GM19043 (cell line): Measurements from ENCODE around the gene TMA16.
"Not testable (repeated sequence)": the region's sequence is repeated elsewhere in the genome, so short reads cannot be mapped to it uniquely, and the experiment has no call there.

Experiments
- ATAC-seq: cut with Tn5 transposase; IDR thresholded peaks from one replicate; pipeline ENCODE4 v1.9.1; 2021; ENCODE audit warnings: low read depth; ENCODE audit not compliant: unreplicated experiment

Gene TMA16

DNA sequence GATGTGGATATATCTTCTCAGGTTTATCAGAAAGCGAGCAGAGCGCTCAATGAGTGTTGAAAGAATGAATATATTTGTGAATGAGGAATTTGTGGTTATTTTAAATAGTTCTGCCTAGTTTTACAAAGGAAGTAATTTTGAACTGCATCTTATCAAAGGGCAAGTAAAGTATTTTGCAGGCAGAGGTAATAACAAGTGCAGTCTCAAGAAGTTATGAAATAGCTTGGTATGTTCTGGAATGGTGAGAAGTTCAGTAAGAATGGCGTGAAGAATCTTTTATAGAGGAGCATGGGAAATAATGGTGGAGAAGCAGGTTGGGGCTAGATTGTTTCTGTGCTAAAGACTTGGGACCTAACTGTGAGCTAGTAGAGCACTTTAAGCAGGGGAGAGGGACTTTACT is 10.9 kb downstream of the TMA16 start:
- ATAC-seq = no peak

DNA sequence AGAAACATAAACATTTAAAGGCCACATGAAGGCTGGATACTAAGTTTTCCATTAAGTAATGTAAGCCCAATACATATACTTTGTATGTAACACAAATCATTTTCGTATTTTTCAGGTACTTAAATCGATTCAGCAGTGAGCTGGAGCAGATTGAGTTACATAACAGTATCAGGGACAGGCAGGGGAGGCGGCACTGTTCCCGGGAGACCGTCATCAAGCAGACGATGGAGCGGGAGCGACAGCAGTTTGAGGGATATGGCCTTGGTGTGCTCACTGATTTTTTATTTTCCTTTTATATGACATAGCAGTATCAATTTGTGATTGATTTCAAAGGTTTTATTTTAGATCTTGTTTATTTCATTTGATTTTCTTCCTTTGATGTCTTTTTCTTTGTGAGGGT is 20.7 kb downstream of the TMA16 start:
- no peak for ATAC-seq

DNA sequence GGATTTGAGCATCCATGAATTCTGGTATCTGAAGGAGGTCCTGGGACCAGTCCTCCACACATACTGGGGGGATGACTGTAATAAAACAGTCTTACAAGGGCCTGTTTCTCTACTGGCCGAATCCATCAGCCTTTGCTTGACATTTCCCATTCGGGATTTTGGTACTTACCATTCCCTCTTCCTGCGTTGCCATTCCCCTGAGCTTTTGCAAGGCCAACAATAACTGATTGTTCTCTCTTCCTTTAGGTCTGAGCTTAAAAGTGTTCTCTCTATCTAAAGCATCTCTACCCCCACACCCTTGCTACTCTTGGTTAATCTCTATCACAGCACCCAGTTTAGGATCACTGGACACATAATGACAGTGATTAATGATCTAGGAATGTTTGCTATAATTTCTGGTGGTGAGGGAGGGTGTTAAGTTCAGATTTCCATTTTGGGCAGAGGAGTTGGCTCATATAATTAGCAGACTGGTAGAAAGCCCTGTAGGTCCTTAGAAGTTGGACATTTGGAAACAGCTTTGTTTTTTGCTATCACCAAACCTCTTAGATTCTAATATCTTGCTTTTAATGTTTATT is 29.4 kb downstream of the TMA16 start:
- no peak for ATAC-seq

DNA sequence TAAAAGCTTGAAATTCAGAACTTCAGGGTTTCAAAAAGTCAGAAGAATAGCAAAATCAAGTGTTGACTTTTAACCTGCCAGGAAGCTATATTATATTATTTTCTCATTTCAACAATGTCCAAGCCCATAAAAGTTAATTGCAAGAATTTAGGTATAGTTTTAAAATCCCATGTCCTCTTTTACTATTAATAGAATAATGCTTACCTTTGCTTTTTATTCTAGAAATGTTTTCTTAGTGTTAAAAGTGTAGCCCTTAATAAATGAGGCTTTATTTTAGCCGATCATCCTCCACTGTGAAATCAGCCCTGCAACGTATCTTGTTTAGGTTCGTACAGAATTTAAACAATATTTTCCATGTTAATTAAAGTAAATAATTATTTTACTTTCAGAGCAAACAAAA is 31.5 kb downstream of the TMA16 start:
- no peak for ATAC-seq

DNA sequence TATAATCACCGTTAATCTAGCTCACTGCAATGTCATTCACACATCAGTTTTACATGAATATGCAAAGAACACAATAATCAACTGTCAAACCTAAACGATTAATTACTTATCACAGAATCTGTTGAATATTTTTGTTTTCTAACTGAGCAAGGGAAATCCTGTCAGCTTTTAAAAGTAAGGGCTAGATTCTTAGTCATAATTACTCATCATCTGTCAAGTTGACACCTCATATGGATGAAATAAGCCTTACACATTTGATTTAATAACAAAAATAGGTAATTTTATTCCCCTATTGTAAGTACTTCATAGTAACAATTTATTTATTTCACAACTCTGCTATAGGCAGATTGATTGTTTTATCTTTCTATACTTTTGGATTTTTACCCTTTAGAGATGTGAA is 32.7 kb downstream of the TMA16 start:
- ATAC-seq = no peak

DNA sequence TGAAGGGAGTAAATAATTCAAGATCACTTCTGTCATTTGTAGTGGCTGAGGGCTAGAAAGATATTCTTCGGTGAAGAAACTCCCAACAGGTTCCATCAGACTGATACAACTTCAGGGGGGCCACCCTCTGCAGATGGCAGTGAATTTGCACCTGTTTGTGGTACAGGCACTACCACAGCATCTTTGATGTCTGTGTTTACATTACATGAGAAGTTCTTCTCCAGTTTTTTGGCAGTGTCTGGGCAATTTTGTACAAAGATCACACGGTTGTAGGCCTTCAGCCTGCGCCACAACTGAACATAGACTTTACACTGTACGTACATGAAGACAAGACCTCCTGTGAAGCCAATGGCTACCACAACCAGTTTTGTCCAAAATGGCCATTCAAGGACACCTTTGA is 34.2 kb downstream of the TMA16 start:
- no peak for ATAC-seq

DNA sequence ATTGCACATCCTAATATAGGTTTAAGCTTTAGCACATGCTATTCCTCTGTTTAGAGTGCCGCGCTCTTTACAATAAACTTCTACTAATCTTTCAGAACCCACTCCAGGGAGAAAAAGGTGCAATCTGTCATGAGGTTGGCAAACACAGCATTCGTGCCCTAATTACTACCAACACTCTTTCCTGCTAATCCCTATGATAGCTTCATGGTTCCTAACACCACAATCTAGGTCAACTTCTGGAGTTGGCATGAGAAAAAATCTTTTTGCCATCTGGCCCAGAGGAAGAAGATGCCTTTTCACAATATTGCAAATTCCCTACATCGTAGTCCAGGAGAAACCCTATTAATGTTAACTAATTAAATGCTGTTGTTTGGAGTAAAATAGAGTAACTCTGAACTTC is 39.6 kb downstream of the TMA16 start:
- ATAC-seq = no peak

DNA sequence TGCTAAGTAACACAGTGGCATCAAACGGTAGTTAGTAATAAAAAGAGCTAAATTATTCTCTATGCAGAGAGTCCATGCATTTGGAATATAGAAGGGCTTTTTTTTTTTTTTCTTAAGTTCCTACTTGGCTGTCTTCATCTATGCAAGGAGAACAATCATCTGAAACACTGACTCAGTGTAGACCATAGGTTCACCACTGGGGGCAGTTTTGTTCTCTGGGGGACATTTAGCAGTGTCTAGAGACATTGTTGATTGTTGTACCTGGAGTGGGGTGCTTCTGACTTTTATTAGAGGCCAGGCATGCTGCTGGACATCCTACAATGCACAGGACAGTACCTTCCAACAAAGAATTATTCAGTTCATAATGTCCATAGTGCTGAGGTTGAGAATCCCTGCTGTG is 41.2 kb downstream of the TMA16 start:
- no peak for ATAC-seq

DNA sequence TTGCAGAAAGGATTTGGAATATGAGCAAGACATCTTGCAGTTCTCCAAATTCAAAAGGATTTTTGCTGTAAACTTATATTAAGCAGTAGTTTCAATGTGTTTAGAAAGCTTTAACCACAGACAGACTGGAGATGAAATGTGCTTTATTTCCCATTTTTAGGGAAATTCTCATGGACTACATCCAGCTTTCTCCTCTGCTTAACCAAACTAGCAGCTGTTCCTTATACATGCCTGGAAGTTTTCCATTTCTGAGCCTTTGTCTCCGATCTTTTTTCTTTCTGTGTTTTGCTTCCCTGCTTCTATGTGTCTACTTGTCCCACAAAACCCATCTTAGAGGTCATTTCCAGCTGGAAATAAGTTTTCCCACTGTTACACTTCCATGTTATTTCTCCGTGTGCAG is 41.6 kb downstream of the TMA16 start:
- ATAC-seq = no peak

DNA sequence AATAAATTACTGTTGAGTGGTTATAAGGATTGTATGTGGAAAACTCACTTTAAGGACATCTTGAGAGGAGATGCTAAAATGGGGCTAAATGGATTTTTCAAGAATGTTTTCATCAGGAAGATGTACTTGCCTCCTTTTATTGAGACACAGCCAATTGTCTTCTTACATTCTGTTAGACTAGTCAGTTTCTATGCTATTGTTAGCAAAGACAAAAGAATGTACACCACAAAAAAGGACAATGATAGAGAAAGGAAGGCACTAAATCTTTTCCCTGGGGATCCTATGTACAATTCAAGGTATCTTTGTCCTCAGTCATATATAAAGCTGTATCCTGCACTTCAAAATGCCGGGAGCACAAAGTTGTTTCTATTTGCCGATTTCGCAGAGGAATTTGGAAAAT is 42.6 kb downstream of the TMA16 start:
- ATAC-seq = no peak

DNA sequence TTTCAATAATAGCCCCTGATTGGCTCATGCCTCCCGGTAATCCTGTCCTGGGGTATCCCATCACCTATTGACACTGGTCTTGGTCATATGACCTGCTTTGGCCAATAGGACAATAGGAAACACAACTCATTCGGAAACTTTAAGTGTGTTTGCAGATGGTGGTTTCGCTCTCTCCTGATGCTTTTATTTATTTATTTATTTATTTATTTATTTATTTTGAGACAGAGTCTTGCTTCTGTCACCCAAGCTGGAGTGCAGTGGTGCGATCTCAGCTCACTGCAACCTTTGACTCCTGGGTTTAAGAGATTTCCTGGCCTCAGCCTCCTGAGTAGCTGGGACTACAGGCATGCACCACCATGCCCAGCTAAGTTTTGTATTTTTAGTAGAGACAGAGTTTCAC is 44.3 kb downstream of the TMA16 start:
- not testable (repeated sequence) for ATAC-seq

DNA sequence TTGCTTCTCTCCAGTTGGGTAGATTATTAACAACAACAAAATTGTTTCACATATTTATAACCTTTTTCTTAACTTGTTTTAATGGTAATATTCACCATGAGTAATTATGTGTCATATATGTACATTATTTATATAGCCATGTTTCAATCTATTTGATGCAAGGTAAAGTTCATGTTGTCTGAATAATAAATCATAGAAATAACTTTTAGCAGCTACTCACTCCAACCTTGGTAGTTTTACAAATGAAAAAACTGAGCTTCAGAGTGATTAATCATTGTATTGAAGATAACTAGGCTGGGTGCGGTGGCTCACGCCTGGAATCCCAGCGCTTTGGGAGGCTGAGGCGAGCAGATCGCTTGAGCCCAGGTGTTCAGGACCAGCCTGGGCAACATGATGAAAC is 46.0 kb downstream of the TMA16 start:
- no peak for ATAC-seq

DNA sequence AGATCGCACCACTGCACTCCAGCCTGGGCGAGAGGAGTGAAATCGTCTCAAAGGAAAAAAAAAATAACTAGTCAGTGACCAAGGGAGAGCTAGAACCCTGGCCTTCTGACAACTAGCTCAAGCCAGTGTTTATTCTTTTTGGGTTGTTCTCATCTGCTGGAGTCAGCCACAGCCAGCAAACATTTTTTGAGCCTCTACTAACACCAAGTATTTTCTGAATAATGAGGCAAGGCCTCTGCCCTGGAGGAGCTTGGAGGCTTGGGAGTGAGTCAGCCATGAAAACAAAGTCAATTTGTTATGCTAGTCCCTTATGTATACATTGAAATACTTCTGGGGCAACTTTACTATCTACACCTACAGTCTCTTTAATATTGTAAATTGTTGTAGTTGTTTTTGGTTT is 46.5 kb downstream of the TMA16 start:
- ATAC-seq = no peak

DNA sequence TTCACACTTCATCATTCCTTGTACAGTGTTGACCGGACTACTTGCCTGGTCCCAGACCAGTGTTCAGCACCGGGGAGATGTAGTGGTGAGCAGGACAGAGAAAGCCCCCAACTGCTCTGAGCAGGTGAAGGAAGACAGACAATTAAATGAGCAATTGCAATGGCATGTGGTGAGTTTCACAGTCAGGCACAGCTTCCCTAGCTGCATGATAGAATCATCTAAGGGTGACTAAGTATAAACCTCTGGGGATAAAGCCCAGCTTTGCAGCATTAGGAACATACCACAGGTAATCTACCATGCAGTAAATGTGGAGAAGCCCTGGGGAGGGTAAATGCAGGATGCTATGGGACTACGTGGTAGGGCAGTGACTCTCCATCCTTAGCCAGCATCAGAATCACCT is 47.8 kb downstream of the TMA16 start:
- no peak for ATAC-seq

DNA sequence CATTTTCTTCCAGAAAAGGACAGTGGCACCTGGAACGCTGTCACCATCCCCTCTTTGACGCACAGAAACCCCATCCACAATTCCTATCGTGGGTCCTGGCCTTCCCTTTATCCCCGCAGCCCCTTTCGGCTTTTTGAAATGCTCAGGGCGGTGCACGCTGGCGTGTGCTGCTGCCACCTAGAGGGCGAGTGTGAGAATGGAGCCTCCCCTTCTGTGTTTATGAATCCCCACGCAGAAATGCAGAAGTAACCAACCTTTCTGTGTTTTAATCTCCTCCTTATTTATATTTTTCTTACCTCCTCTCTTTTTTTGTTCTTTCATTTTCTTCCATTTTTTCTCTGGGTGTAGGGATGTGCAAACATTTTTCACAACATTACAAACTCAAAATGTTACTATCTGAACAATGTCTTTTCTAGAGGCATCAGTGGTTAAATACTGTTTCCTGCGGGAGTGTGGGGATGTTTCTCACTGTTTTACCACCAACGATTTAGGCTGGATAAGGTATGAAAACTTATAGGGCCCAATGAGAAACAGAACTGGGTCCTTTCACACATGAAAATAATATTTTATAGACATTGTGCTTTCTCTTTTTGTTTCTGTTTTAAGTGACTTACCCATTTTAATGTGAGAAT is 50.0 kb downstream of the TMA16 start:
- peak; percentile 81 for ATAC-seq

DNA sequence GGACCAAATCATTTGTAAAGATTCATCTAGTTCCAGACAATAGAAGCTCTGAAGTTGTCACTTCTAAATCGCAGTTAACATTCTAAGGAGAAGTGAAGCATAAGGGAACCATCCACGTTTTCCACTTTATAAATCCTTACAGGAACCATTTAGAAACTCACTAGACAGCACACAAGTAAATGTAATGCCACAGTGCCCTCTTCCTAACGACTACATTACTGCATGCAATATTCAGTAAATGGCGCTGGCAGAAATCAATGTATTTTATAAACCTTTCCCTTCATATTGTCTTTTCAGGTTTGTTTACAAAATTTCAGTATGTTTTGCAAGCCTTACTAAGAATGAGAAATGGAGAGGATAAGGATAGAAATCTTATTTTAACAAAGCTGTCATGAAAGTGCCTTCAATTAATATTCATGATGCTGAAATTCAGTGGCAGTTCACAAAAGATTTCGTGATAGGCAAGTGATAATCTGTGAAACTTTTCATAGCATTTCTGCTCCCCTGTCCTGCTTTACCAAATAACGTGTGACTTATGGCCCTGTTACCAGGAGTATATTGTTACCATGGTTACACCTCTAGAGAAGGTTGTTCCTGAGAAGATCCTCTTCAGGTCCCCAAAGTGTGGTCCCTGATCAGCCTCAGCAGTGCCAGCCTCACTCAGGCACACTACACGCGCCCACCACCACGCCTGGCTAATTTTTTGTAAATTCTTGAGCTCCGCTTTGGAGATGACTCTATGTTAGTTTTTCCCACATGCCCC is 54.2 kb downstream of the TMA16 start:
- peak; percentile 40 for ATAC-seq

DNA sequence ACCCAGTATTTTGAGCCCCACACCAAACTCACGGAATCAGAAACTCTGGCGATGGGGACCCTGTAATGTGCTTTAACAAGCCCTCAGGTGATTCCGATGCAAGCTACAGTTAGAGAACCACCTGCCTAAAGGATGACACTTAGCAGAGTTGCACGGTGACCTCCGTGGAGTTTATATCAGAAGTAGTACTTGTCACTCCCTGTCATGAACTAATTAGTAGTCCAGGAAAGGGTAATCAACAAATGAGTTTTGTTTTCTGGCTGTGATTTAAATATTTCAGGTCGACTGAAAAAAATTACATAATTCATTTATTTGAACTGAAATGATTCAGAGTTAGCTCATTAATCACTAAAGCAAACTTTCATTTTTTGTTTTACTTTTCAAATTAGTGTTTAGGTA is 56.4 kb downstream of the TMA16 start:
- ATAC-seq = no peak

DNA sequence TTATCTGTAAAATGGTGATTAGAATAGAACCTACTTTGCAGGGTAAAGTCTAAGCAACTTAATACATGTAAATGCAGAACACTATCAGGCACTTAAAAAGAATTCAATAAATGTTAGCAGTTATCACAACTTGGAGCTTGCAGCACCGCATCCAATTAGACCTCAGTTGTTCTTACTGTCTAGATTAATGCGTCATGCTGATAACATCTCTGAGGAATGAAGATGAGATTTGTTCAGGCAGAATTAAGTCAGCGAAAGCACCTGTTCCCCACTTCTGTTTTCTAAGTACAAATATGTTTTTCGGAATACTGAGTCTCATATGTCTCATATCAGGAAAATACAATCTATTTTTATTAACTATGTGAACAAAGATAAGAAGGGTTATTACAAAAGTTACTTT is 58.7 kb downstream of the TMA16 start:
- ATAC-seq = no peak

DNA sequence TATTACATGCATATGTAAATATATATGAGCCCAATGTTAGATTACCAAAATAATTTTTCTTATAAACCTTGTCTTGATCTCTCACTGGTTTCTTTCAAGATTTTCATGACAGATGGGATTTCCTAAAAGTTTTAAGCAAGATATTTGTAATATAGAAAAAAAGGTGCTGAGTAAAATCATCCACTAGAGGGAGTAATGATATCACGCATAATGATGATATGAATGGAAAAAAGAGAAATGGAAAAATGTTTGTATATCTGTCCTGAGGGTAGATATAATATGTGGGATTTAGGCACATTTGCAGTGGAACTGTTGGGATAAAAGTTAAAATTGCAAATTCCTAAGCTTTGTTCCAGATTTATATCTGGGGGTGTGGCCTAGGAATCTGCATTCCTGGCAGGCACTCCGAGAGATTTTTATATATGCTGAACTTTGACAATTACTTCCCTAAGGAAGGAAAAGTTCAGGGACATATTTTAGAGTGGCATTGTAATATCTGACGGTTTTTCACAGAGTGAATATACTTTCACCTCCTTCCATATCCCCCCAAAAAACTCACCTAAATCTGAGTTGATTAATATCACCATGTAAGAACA is 60.5 kb downstream of the TMA16 start:
- ATAC-seq = no peak

DNA sequence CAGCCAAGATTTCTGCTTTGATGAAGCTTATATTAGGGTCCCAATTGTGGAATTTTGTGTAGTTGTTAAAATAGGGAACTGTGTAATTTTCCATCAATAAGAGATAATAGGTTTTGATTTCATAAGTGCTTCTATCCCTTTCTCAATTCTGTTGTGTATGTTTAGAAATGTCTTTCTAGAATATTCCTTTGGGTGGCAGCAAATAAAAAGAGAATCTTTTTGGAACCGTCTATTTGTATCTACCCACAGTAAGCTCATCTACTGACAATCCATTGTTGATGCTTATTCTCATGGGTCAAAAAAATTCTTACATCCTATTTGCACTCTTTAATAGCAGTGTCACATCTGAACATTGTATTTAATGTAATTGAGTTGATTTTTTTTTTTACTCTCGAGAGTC is 61.7 kb downstream of the TMA16 start:
- ATAC-seq = peak; percentile 43

DNA sequence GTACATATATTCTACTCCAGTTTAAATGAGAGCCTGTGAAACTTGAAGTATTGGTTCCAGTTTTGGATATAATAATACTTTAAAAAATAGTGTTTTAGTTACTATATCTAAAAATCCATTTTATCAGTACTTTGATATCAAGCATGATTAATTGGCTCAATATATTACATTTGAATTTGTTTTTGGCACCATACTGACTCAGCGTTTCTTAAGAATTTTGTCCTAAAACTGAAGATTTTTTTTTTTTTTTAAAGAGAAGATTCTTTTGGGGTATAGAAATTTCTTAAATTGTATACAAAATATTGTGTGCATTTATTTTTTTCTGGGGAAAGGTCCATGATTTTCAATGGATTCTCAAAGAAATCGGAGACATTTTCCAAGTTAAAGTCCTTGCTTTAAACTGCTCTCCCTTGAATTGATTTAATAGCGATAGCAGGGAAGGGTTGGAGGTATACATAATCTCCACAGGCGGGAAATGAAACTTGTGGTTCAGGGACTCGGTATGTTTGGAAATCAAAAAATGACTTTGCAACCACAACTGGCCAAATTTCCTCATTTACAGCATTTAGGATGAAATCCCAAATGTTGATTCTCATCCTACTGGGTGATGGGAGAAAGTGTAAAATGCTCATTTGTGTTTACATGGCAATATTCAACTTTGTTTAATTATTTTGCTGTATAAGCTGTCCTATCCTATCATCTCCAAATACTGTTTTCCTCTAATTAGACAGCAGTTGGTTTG is 62.3 kb downstream of the TMA16 start:
- ATAC-seq = no peak
